ENCODE measurements around the gene TMEM145.

GRCh38 chr19:42292963-42293362, 20.1 kb upstream of the TMEM145 start:
- no peak for TF ChIP-seq CTCF (IDR thresholded peaks at IDR 0.05)
- TF ChIP-seq POLR2A (IDR thresholded peaks at IDR 0.05) = no peak

Measured in transverse colon (tissue), 3 donors.